Activated CD4-positive, alpha-beta T cell treated with anti-CD3 and anti-CD28 coated beads, Interleukin-2, amount 50 U/mL, for 4 hours (primary cell): ENCODE measurements around the gene CRYBA1.

ENCODE experiments used
- DNase-seq, 2 experiments: peaks; one replicate each; pipeline ENCODE4 v3.0.0-alpha.2; 2020

CRYBA1 gene

GRCh38 chr17:29283961-29284360 lies 37.3 kb downstream of the CRYBA1 start:
- DNase-seq, result no peak

GRCh38 chr17:29289852-29290251 lies 43.2 kb downstream of the CRYBA1 start:
- DNase-seq, result no peak

- DNase-seq, result no peak
These were observed 44.6 kb downstream of the CRYBA1 start for GRCh38 chr17:29291163-29291752.

- peak; percentile 45 to 48 for DNase-seq
These were observed 45.7 kb downstream of the CRYBA1 start for GRCh38 chr17:29292071-29292991.

GRCh38 chr17:29292992-29293889 lies 46.6 kb downstream of the CRYBA1 start:
- peak; percentile 36 to 50 for DNase-seq

GRCh38 chr17:29293890-29294579 lies 47.4 kb downstream of the CRYBA1 start, which contains the start of gene NUFIP2:
Gene NUFIP2, minus strand, starts transcription at chr17:29294148. Its CDS starts 89 bp downstream, at chr17:29294059.
- peak; percentile 98 for DNase-seq

GRCh38 chr17:29294580-29294900 lies 47.9 kb downstream of the CRYBA1 start:
- DNase-seq, result no peak

- DNase-seq, result no peak
These were observed 48.8 kb downstream of the CRYBA1 start for GRCh38 chr17:29295420-29295819.

GRCh38 chr17:29299031-29299430 lies 52.4 kb downstream of the CRYBA1 start:
- no peak for DNase-seq

GRCh38 chr17:29303386-29303785 lies 56.7 kb downstream of the CRYBA1 start:
- DNase-seq, result no peak
